ENCODE data around the gene RRM1.

The RRM1 gene

GRCh38 chr11:4084406-4085125 lies 10.0 kb upstream of the RRM1 start:
- TF ChIP-seq CTCF (IDR thresholded peaks at IDR 0.05; ENCODE audit: low read depth, low read length) (no peak), POLR2A (IDR thresholded peaks at IDR 0.05; ENCODE audit: extremely low read depth, insufficient read length) (no peak), MYC (IDR thresholded peaks at IDR 0.05; ENCODE audit: low read depth, low read length) (no peak), MAX (IDR thresholded peaks at IDR 0.05; ENCODE audit: low read depth, low read length) (no peak)
- H3K4me3 ChIP-seq (ENCODE audit: low read depth, low read length), result no peak overlapping the region
- no peak for DNase-seq (ENCODE audit: low read depth)

GRCh38 chr11:4085575-4085974 lies 9.0 kb upstream of the RRM1 start:
- TF ChIP-seq POLR2A (IDR thresholded peaks at IDR 0.05; ENCODE audit: extremely low read depth, insufficient read length), result no peak
- DNase-seq (ENCODE audit: low read depth), result no peak
- H3K4me3 ChIP-seq (ENCODE audit: low read depth, low read length), result no peak overlapping the region

GRCh38 chr11:4086575-4087353 lies 7.8 kb upstream of the RRM1 start:
- H3K4me3 ChIP-seq (ENCODE audit: low read depth, low read length), result no peak overlapping the region
- DNase-seq (ENCODE audit: low read depth), result no peak
- TF ChIP-seq CTCF (IDR thresholded peaks at IDR 0.05; ENCODE audit: low read depth, low read length), result no peak
- no peak for TF ChIP-seq MYC (IDR thresholded peaks at IDR 0.05; ENCODE audit: low read depth, low read length)
- TF ChIP-seq MAX (IDR thresholded peaks at IDR 0.05; ENCODE audit: low read depth, low read length), result no peak
- no peak for TF ChIP-seq POLR2A (IDR thresholded peaks at IDR 0.05; ENCODE audit: extremely low read depth, insufficient read length)

GRCh38 chr11:4087551-4087950 lies 7.0 kb upstream of the RRM1 start:
- TF ChIP-seq MYC (IDR thresholded peaks at IDR 0.05; ENCODE audit: low read depth, low read length) (no peak), CTCF (IDR thresholded peaks at IDR 0.05; ENCODE audit: low read depth, low read length) (no peak), MAX (IDR thresholded peaks at IDR 0.05; ENCODE audit: low read depth, low read length) (no peak), POLR2A (IDR thresholded peaks at IDR 0.05; ENCODE audit: extremely low read depth, insufficient read length) (no peak)
- no peak for DNase-seq (ENCODE audit: low read depth)
- no peak overlapping the region for H3K4me3 ChIP-seq (ENCODE audit: low read depth, low read length)

GRCh38 chr11:4090258-4090657 lies 4.3 kb upstream of the RRM1 start:
- no peak for DNase-seq (ENCODE audit: low read depth)
- H3K4me3 ChIP-seq (ENCODE audit: low read depth, low read length), result no peak overlapping the region
- TF ChIP-seq POLR2A (IDR thresholded peaks at IDR 0.05; ENCODE audit: extremely low read depth, insufficient read length) (no peak), MAX (IDR thresholded peaks at IDR 0.05; ENCODE audit: low read depth, low read length) (no peak), MYC (IDR thresholded peaks at IDR 0.05; ENCODE audit: low read depth, low read length) (no peak), CTCF (IDR thresholded peaks at IDR 0.05; ENCODE audit: low read depth, low read length) (no peak)

GRCh38 chr11:4092026-4092425 lies 2.6 kb upstream of the RRM1 start:
- H3K4me3 ChIP-seq (ENCODE audit: low read depth, low read length), result no peak overlapping the region
- TF ChIP-seq CTCF (IDR thresholded peaks at IDR 0.05; ENCODE audit: low read depth, low read length), result no peak
- no peak for TF ChIP-seq MYC (IDR thresholded peaks at IDR 0.05; ENCODE audit: low read depth, low read length)
- no peak for TF ChIP-seq MAX (IDR thresholded peaks at IDR 0.05; ENCODE audit: low read depth, low read length)
- no peak for TF ChIP-seq POLR2A (IDR thresholded peaks at IDR 0.05; ENCODE audit: extremely low read depth, insufficient read length)
- peak; percentile 32 for DNase-seq (ENCODE audit: low read depth)

Measured in NB4 (cell line).